Measurements from ENCODE around the gene TBC1D22A.

GRCh38 chr22:47075568-47075967 is 313.1 kb downstream of the TBC1D22A start:
- TF ChIP-seq CTCF (IDR thresholded peaks at IDR 0.05) (no peak), RFX5 (IDR thresholded peaks at IDR 0.05; ENCODE audit: low read length) (no peak), FOXM1 (IDR thresholded peaks at IDR 0.05; ENCODE audit: low read depth) (no peak), SMC3 (IDR thresholded peaks at IDR 0.05; ENCODE audit: low read depth, low read length) (no peak), RAD21 (IDR thresholded peaks at IDR 0.05; ENCODE audit: low read length) (no peak), TAF1 (IDR thresholded peaks at IDR 0.05; ENCODE audit: borderline replicate concordance, low read depth, low read length) (no peak), EP300 (IDR thresholded peaks at IDR 0.05; ENCODE audit: borderline replicate concordance in 1 of 2, low read depth in 1 of 2, low read length in 1 of 2) (no peak), IRF3 (IDR thresholded peaks at IDR 0.05; ENCODE audit: low read depth, low read length) (no peak), RXRA (IDR thresholded peaks at IDR 0.05; ENCODE audit: borderline replicate concordance, low read depth) (no peak), REST (IDR thresholded peaks at IDR 0.05; ENCODE audit: low read depth, low read length) (no peak)
